Activated CD8-positive, alpha-beta memory T cell treated with anti-CD3 and anti-CD28 coated beads, Interleukin-2, amount 10 ng/mL, durations not matched to agents 7 days and 5 days (primary cell): ENCODE data around the gene RYR3. TPM values are rescaled to one million over a fixed set of nuclear protein-coding genes. Genes with fewer than 3 reads are reported as not detected.
"Not testable (repeated sequence)": the region's sequence is repeated elsewhere in the genome, so short reads cannot be mapped to it uniquely, and the experiment has no call there.

ENCODE experiments used
- ATAC-seq: fragments of 150-1000 bp; cut with Tn5 transposase; one replicate; pipeline ENCODE4 v1.10.0; 2021; ENCODE audit warnings: moderate library complexity
- CTCF ChIA-PET: fragments of 350-600 bp; sonication (Branson Sonifier 250); formaldehyde crosslinking; loops from one replicate; lab custom pipeline; 2021; ENCODE audit warnings: antibody characterized with exemption; lab: Charles Lee
- DNase-seq: peaks from one replicate; pipeline ENCODE4 v3.0.0-alpha.2; 2020
- H3K27ac Mint-ChIP-seq: one replicate; pipeline ENCODE4 v1.8.0; 2021; ENCODE audit warnings: mild to moderate bottlenecking, mixed read lengths
- H3K27me3 Mint-ChIP-seq: one replicate; pipeline ENCODE4 v1.8.0; 2021; ENCODE audit warnings: mixed read lengths
- H3K36me3 Mint-ChIP-seq: one replicate; pipeline ENCODE4 v1.8.0; 2021; ENCODE audit warnings: mild to moderate bottlenecking, mixed read lengths
- H3K4me1 Mint-ChIP-seq: one replicate; pipeline ENCODE4 v1.8.0; 2021; ENCODE audit warnings: mixed read lengths
- H3K4me3 Mint-ChIP-seq: one replicate; pipeline ENCODE4 v1.8.0; 2021; ENCODE audit warnings: mild to moderate bottlenecking, moderate library complexity, mixed read lengths
- H3K9me3 Mint-ChIP-seq: one replicate; pipeline ENCODE4 v1.8.0; 2022; ENCODE audit warnings: low read depth, mixed read lengths
- total RNA-seq, 2 experiments: library from RNA; stranded (reverse); gene quantifications; one replicate each; pipeline ENCODE4 v1.2.3, GENCODE V29; 2021

RYR3 gene
- total RNA-seq, 2 experiments from 2014 or later = not detected

- Mint-ChIP-seq H3K36me3 (no peaks in the 10 kb centered on the region), H3K4me3 (no peak overlapping the region), H3K9me3 (no peaks in the 10 kb centered on the region), H3K27ac (no peak overlapping the region), H3K4me1 (no peaks in the 10 kb centered on the region), H3K27me3 (no peaks in the 10 kb centered on the region)
- no peak for ATAC-seq
- DNase-seq = no peak
- CTCF ChIA-PET = no interaction called here
Measured at GRCh38 chr15:33569036-33569435, 258.3 kb downstream of the RYR3 start.

DNA sequence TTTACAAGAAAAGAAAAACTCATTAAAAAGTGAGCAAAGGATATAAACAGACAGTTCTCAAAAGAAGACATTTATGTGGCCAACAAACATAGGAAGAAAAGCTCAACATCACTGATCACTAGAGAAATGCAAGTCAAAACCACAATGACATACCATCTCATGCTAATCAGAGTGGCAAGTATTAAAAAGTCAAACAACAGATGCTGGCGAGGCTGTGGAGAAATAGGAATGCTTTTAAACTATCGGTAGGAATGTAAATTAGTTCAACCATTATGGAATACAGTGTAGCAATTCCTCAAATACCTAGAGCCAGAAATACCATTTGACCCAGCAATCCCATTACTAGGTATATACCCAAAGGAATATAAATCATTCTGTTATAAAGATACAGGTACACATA, 267.1 kb downstream of the RYR3 start:
- CTCF ChIA-PET, H3K27me3 Mint-ChIP-seq, H3K4me1 Mint-ChIP-seq, ATAC-seq, H3K27ac Mint-ChIP-seq, H3K4me3 Mint-ChIP-seq, H3K36me3 Mint-ChIP-seq, H3K9me3 Mint-ChIP-seq, DNase-seq: not testable (repeated sequence)

DNA sequence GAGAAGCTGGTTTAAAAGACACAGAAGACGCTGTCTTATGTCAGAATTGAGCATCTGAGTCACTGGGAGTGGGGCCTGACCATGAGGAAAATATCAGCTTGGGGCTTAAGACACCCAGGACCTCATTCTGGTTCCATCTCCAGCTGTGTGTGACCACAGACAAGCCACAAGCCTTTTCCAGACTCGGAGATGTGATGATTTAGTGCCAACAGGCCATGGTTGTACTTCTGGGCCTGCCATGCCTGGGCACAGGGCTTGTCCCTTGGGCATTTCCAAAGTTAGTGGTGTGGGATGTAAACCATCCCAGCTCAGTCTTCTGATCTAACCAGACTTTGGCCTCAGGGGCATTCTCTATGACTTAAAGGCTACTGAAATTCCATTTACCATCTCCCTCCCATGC, 269.8 kb downstream of the RYR3 start:
- CTCF ChIA-PET = no interaction called here
- H3K27ac Mint-ChIP-seq = no peak overlapping the region
- no peaks in the 10 kb centered on the region for H3K4me1 Mint-ChIP-seq

GRCh38 chr15:33581032-33581431, 270.3 kb downstream of the RYR3 start:
- no peak overlapping the region for H3K27ac Mint-ChIP-seq
- no peaks in the 10 kb centered on the region for H3K9me3 Mint-ChIP-seq
- CTCF ChIA-PET = no interaction called here
- ATAC-seq = no peak
- H3K4me3 Mint-ChIP-seq = no peak overlapping the region
- DNase-seq = no peak
- H3K36me3 Mint-ChIP-seq = no peaks in the 10 kb centered on the region
- no peaks in the 10 kb centered on the region for H3K27me3 Mint-ChIP-seq
- H3K4me1 Mint-ChIP-seq = no peaks in the 10 kb centered on the region

More for the DNA sequence above, 269.8 kb downstream of the RYR3 start:
- no peak overlapping the region for H3K4me3 Mint-ChIP-seq
- ATAC-seq (no peak), DNase-seq (no peak)
- H3K27me3 Mint-ChIP-seq = no peaks in the 10 kb centered on the region
- H3K9me3 Mint-ChIP-seq = no peaks in the 10 kb centered on the region
- H3K36me3 Mint-ChIP-seq = no peaks in the 10 kb centered on the region

DNA sequence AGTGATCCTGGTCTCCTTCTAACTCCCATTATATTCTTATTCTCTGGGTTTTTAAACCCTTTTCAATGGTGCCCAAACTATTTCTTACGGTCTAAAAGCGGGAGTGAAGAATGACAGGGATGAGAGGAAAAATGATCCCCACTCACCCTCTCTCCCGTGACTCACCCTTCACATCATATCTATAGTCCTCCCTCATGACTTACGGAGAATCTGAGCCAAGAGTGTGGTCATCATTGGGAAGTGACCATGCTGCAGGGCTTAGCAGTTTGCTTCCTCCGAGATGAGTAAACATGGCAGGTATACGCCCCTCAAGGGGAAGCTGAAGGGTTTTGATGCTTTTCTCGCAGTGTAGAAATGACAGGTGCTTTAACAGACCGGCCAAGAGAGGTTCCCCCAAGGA, 274.0 kb downstream of the RYR3 start:
- Mint-ChIP-seq H3K36me3 (no peaks in the 10 kb centered on the region), H3K27ac (no peak overlapping the region), H3K9me3 (no peaks in the 10 kb centered on the region), H3K27me3 (no peaks in the 10 kb centered on the region), H3K4me3 (no peak overlapping the region), H3K4me1 (no peaks in the 10 kb centered on the region)
- ATAC-seq (no peak), DNase-seq (no peak)
- CTCF ChIA-PET = no interaction called here

DNA sequence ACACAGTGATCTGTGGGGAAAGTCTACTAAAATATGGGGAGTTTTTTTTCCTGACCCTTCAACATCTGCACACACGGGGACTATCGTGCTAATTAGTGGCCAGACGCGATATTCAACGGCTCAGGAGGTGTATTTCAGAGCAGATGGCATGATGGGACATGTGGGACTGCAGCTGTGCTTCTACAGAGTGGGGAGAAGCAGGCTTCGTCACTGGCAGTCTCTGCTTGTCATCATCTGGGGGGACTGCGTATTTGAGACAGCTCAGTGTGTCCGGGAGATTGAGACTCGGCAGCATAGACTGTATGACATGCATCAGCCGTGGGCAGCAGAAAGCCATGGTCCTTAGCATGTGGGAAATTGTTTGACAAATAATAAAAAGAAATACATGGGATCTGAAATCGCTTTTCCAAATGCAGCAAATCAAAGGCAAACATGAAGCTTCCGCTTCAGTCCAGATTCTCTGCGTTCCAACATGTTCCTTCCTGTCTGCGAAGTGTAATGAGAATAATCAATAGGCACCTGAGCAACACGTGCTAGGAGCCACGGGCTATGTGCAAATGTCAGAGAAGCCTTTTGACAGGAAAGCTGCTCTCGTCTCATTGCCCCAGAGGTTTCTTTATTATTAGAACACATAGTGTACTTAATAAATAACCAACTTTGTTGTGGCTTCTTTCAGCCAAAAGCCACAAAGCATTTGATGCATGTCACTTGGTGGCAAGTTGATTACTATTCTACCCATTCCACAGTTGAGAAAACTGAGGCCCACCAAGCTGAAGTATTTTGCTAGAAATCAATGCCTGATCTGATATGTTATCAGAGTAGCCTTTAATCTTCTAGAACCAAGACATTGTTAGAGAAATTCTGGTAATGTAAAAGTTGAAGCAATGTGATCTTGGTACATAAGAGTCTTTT, 276.3 kb downstream of the RYR3 start:
- H3K4me1 Mint-ChIP-seq = no peaks in the 10 kb centered on the region
- no peaks in the 10 kb centered on the region for H3K9me3 Mint-ChIP-seq
- ATAC-seq (no peak), DNase-seq (no peak)
- H3K4me3 Mint-ChIP-seq = no peak overlapping the region
- no peaks in the 10 kb centered on the region for H3K27me3 Mint-ChIP-seq
- CTCF ChIA-PET = no interaction called here
- no peak overlapping the region for H3K27ac Mint-ChIP-seq
- no peaks in the 10 kb centered on the region for H3K36me3 Mint-ChIP-seq

- no peak overlapping the region for H3K27ac Mint-ChIP-seq
- H3K9me3 Mint-ChIP-seq = peaks cover 1% of the 10 kb centered on the region
- CTCF ChIA-PET = no interaction called here
- no peaks in the 10 kb centered on the region for H3K36me3 Mint-ChIP-seq
- DNase-seq (no peak), ATAC-seq (no peak)
- H3K4me3 Mint-ChIP-seq = no peak overlapping the region
- H3K27me3 Mint-ChIP-seq = no peaks in the 10 kb centered on the region
- no peaks in the 10 kb centered on the region for H3K4me1 Mint-ChIP-seq
Measured at GRCh38 chr15:33587773-33588172, 277.0 kb downstream of the RYR3 start.

- Mint-ChIP-seq H3K4me1 (no peaks in the 10 kb centered on the region), H3K4me3 (no peak overlapping the region), H3K27me3 (no peaks in the 10 kb centered on the region), H3K36me3 (no peaks in the 10 kb centered on the region), H3K9me3 (peaks cover 2% of the 10 kb centered on the region), H3K27ac (no peak overlapping the region)
- no peak for ATAC-seq
- DNase-seq = no peak
- CTCF ChIA-PET = no interaction called here
Measured at GRCh38 chr15:33592864-33593263, 282.1 kb downstream of the RYR3 start.

GRCh38 chr15:33598382-33598781, 287.6 kb downstream of the RYR3 start:
- not testable (repeated sequence) for ATAC-seq, H3K27me3 Mint-ChIP-seq, DNase-seq, H3K4me3 Mint-ChIP-seq, H3K36me3 Mint-ChIP-seq, H3K27ac Mint-ChIP-seq, H3K9me3 Mint-ChIP-seq, H3K4me1 Mint-ChIP-seq
- CTCF ChIA-PET = interaction anchor here (0.7 kb wide), 1 partner anchor 601 kb away, joined by 4 read pairs; no protein-coding TSS in a partner anchor

DNA sequence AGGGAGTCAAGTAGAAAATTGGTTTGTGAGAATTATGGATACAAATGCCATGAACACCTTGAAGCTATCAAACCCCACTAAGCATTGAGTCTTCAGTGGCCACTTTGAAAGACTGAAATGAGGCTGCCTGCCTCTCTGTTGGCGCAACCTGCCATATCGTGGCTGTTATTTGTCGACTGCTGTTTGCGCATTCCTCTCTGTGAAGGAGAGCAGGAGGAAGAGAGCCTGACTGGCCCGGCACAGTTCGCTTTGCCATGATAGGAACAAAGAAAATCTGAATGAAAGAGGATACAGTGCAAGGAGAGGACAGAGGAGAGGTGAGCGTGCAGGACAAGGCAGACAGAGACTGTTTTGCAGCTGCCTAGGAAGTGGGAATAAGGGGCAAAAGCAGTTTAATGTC, 289.4 kb downstream of the RYR3 start:
- no peaks in the 10 kb centered on the region for H3K27me3 Mint-ChIP-seq
- CTCF ChIA-PET = no interaction called here
- H3K4me3 Mint-ChIP-seq = no peak overlapping the region
- no peak for ATAC-seq
- no peaks in the 10 kb centered on the region for H3K36me3 Mint-ChIP-seq
- no peaks in the 10 kb centered on the region for H3K4me1 Mint-ChIP-seq
- DNase-seq = no peak
- H3K9me3 Mint-ChIP-seq = no peaks in the 10 kb centered on the region
- no peak overlapping the region for H3K27ac Mint-ChIP-seq

- CTCF ChIA-PET = no interaction called here
- no peaks in the 10 kb centered on the region for H3K9me3 Mint-ChIP-seq
- H3K27ac Mint-ChIP-seq = no peak overlapping the region
- no peaks in the 10 kb centered on the region for H3K4me1 Mint-ChIP-seq
- no peak overlapping the region for H3K4me3 Mint-ChIP-seq
- no peaks in the 10 kb centered on the region for H3K27me3 Mint-ChIP-seq
- ATAC-seq = no peak
- H3K36me3 Mint-ChIP-seq = no peaks in the 10 kb centered on the region
- no peak for DNase-seq
Measured at GRCh38 chr15:33601461-33601860, 290.7 kb downstream of the RYR3 start.

DNA sequence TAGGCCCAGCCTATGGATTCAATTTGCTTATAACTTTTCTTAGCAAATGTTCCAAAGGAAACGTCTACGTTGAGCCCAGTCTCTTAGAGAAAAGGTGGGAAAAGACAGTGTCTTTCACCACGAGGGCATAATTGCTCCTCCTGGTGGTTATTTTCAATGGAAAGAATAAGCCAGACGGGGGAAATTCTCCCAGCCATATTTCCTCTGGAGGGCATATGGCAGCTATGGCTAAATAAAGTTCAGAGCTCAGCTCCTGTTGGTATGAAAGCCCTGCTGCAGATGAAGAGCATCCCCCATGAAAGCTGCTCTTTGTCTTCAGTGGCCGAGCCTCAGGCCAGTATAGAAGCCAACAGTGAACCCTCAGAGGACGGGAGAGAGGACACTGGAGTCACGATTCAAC, 297.9 kb downstream of the RYR3 start:
- H3K9me3 Mint-ChIP-seq = no peaks in the 10 kb centered on the region
- no peak overlapping the region for H3K27ac Mint-ChIP-seq
- H3K4me1 Mint-ChIP-seq = no peaks in the 10 kb centered on the region
- CTCF ChIA-PET = no interaction called here
- DNase-seq (no peak), ATAC-seq (no peak)
- no peaks in the 10 kb centered on the region for H3K27me3 Mint-ChIP-seq
- H3K4me3 Mint-ChIP-seq = no peak overlapping the region
- no peaks in the 10 kb centered on the region for H3K36me3 Mint-ChIP-seq

DNA sequence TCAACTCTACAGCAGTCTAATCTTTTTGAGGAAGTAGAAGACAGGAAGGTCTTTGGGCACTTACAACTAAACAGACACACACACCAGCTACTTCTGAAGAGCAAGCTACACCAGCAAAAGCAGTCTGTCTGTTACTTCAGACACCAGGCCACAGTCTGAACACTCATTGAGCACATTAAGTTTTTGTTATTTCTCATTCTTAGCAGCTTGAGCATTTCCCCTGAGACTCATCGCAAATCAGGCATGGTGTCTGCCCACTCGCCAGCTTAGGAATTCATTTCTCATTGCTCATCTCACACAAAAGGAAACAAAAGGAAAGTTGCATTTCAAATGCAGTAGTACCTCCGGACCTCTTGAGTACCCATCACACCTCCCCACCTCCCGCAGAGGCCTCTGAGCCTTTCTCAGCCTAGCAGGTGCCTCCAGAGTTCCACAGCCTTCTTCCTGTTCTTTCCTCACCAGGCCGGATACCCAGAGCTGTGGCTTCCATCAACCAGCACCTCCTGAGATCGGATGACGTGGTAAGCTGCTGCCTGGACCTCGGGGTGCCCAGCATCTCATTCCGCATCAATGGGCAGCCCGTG, 302.0 kb downstream of the RYR3 start:
- ATAC-seq (no peak), DNase-seq (no peak)
- Mint-ChIP-seq H3K4me1 (no peaks in the 10 kb centered on the region), H3K27ac (no peak overlapping the region), H3K27me3 (no peaks in the 10 kb centered on the region), H3K36me3 (no peaks in the 10 kb centered on the region), H3K4me3 (no peak overlapping the region), H3K9me3 (no peaks in the 10 kb centered on the region)
- CTCF ChIA-PET = no interaction called here

- no peak for DNase-seq
- Mint-ChIP-seq H3K9me3 (no peaks in the 10 kb centered on the region), H3K27me3 (no peaks in the 10 kb centered on the region), H3K27ac (no peak overlapping the region), H3K4me3 (no peak overlapping the region), H3K4me1 (no peaks in the 10 kb centered on the region), H3K36me3 (no peaks in the 10 kb centered on the region)
- CTCF ChIA-PET = no interaction called here
- ATAC-seq = no peak
Measured at GRCh38 chr15:33616475-33616874, 305.7 kb downstream of the RYR3 start.
